ENCODE data around the gene DCST1.

DNA sequence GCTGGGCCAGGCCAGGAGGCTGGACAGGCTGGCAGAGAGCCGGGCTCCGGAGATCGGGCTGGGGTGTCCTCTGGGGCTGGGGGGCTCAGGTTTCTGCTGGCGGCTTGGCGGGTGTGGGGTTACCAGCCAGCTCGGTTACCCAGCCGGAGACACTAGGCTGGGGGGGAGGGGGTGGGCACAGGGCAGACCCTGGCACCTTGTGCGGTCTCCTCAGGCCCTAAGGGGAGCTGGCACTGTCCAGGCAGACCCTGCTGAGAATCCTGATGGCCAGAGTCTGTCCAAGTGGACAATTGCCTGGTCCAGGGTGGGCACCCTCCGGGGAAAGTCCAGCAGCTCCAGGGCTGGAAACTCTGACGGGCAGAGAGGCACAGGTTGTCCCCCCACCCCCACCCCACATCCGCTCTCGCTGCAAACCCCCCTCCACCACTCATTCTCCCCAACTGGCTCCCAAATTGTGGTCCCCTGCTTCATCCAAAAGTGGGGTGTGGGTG lies 24.4 kb upstream of the DCST1 start:
- TF ChIP-seq BHLHE40 (IDR thresholded peaks at IDR 0.05; ENCODE audit: low read depth, low read length) (no peak), POLR2A (IDR thresholded peaks at IDR 0.05; ENCODE audit: low read depth, low read length) (no peak)
- TF ChIP-seq, protein P1, sequence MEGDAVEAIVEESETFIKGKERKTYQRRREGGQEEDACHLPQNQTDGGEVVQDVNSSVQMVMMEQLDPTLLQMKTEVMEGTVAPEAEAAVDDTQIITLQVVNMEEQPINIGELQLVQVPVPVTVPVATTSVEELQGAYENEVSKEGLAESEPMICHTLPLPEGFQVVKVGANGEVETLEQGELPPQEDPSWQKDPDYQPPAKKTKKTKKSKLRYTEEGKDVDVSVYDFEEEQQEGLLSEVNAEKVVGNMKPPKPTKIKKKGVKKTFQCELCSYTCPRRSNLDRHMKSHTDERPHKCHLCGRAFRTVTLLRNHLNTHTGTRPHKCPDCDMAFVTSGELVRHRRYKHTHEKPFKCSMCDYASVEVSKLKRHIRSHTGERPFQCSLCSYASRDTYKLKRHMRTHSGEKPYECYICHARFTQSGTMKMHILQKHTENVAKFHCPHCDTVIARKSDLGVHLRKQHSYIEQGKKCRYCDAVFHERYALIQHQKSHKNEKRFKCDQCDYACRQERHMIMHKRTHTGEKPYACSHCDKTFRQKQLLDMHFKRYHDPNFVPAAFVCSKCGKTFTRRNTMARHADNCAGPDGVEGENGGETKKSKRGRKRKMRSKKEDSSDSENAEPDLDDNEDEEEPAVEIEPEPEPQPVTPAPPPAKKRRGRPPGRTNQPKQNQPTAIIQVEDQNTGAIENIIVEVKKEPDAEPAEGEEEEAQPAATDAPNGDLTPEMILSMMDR (conservative IDR thresholded peaks at IDR 0.05; ENCODE audit: low read depth, low read length), result no peak

Data from IMR-90 (cell line).